ENCODE measurements around the gene NBPF6. TPM values are rescaled to one million over a fixed set of nuclear protein-coding genes. Genes with fewer than 3 reads are reported as not detected.
"Not testable (repeated sequence)": the region's sequence is repeated elsewhere in the genome, so short reads cannot be mapped to it uniquely, and the experiment has no call there.

NBPF6 gene, protein sequence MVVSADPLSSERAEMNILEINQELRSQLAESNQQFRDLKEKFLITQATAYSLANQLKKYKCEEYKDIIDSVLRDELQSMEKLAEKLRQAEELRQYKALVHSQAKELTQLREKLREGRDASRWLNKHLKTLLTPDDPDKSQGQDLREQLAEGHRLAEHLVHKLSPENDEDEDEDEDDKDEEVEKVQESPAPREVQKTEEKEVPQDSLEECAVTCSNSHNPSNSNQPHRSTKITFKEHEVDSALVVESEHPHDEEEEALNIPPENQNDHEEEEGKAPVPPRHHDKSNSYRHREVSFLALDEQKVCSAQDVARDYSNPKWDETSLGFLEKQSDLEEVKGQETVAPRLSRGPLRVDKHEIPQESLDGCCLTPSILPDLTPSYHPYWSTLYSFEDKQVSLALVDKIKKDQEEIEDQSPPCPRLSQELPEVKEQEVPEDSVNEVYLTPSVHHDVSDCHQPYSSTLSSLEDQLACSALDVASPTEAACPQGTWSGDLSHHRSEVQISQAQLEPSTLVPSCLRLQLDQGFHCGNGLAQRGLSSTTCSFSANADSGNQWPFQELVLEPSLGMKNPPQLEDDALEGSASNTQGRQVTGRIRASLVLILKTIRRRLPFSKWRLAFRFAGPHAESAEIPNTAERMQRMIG
- total RNA-seq (2014; rRNA removed; shearing (Covaris generic)), result not detected in 2 replicates
- not detected in 2 replicates for polyA plus RNA-seq (2016; fragmentation: Nextera tagmentation; extraction: Ambion mirVana)
- long read RNA-seq, result 0 reads

DNA sequence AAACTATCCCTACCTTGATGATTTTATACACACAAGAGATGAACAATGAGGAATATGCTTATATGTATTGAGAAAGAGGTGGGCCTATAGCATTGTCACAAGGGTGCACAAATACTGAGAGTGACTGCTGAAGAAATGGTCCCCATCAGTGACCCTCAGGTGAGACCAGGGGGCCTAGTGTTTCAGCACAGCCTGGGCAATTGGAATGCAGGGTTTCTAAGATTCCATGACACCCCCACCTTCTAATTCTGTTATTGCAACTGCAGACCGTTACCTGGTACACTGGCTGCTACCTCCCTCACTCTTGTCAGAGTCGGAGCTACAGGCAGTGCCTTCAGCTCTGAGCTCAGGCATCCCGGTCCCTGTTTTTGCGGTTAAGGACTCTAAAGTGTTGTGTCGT, at the start of gene NBPF6:
Gene NBPF6, plus strand, starts transcription at position 301 of the 400 bp plus-strand sequence. CDS start 259 bp downstream, outside the sequence.
- H3F3A ChIP-seq (replicated peaks; ENCODE audit: low read depth); H3K36me3 Mint-ChIP-seq (ENCODE audit: low read depth); DNase-seq (ENCODE audit: low spot score); H3K4me2 ChIP-seq; H3K4me1 ChIP-seq (ENCODE audit: insufficient read depth); H3K9me2 ChIP-seq (ENCODE audit: insufficient read depth); H3K27ac Mint-ChIP-seq; H3K79me2 ChIP-seq (replicated peaks; ENCODE audit: insufficient read depth); H3K27ac ChIP-seq (ENCODE audit: low read depth); H4K20me1 ChIP-seq (replicated peaks; ENCODE audit: insufficient read depth); H3K4me3 Mint-ChIP-seq; ATAC-seq; H3K9me3 Mint-ChIP-seq; H2AFZ ChIP-seq; H3K4me3 ChIP-seq; H3K36me3 ChIP-seq (ENCODE audit: insufficient read depth); H3K27me3 Mint-ChIP-seq (ENCODE audit: insufficient read depth, low read depth, poor library complexity); H3K27me3 ChIP-seq (ENCODE audit: insufficient read depth); H3K4me1 Mint-ChIP-seq: not testable (repeated sequence)

DNA sequence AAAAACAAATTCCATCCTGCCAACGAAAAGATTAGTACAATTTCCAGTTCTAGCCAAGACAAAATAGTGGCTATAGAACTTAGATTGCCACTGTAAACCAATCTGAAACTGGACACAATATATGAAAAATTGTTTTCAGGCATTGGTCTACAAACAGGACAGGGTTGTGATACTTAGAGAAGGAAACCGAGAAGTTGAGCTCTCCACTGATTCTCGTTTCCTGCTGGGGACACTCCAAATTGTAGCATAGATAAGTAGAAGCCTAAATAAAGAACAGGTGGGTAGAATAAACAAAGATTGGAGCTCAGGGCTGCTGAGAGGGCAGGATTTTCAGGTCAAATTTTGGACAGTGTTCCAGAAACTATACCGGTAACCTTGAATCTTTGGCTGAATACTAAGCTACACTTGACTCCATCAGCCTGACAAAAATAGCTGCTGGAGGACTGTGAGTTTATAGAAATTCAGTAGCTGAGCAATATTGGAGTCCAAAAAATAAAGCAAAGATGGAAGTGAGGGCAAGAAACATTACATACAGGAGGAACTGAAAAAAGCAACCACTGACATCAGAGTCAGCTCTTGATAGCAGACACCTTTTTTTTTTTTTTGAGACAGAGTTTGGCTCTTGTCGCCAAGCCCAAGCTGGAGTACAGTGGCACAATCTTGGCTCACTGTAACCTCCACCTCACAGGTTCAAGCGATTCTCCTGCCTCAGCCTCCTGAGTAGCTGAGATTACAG, 38.9 kb upstream of the NBPF6 start:
- H3K27ac Mint-ChIP-seq; H3K4me1 Mint-ChIP-seq; H3F3A ChIP-seq (replicated peaks; ENCODE audit: low read depth); DNase-seq (ENCODE audit: low spot score); H3K27ac ChIP-seq (ENCODE audit: low read depth); H3K79me2 ChIP-seq (replicated peaks; ENCODE audit: insufficient read depth); ATAC-seq; H2AFZ ChIP-seq; H3K4me1 ChIP-seq (ENCODE audit: insufficient read depth); H3K27me3 ChIP-seq (ENCODE audit: insufficient read depth); H3K9me3 Mint-ChIP-seq; H3K4me3 Mint-ChIP-seq; H3K4me2 ChIP-seq; H3K36me3 ChIP-seq (ENCODE audit: insufficient read depth); H3K27me3 Mint-ChIP-seq (ENCODE audit: insufficient read depth, low read depth, poor library complexity); H3K9me2 ChIP-seq (ENCODE audit: insufficient read depth); H3K36me3 Mint-ChIP-seq (ENCODE audit: low read depth); H3K4me3 ChIP-seq; H4K20me1 ChIP-seq (replicated peaks; ENCODE audit: insufficient read depth): not testable (repeated sequence)

DNA sequence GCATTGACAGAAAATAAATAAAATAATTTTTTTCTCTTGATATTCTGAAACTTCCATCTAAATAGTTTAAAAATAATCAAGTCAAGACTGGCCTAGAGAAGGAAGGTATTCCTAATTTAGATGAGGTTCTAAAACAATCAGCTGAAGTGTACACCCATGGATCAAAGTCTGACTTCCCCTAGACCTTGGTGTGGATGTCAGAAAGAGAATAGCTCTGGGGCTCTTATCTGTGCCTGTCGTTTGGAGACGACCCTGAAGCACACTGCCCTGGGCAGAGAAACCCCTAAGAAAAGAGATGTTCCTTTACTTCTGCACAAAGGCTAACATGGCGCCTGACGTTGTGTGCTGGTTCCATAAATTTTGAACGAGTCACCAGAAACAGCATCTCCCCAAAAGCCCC, 30.0 kb upstream of the NBPF6 start:
- H3K36me3 ChIP-seq (ENCODE audit: insufficient read depth); H3K4me1 Mint-ChIP-seq; H3K9me3 Mint-ChIP-seq; H3K4me3 Mint-ChIP-seq; DNase-seq (ENCODE audit: low spot score); H3K9me2 ChIP-seq (ENCODE audit: insufficient read depth); H2AFZ ChIP-seq; H3K79me2 ChIP-seq (replicated peaks; ENCODE audit: insufficient read depth); H3F3A ChIP-seq (replicated peaks; ENCODE audit: low read depth); H3K4me1 ChIP-seq (ENCODE audit: insufficient read depth); H4K20me1 ChIP-seq (replicated peaks; ENCODE audit: insufficient read depth); H3K27ac ChIP-seq (ENCODE audit: low read depth); H3K27ac Mint-ChIP-seq; H3K27me3 ChIP-seq (ENCODE audit: insufficient read depth); H3K4me2 ChIP-seq; H3K4me3 ChIP-seq; H3K27me3 Mint-ChIP-seq (ENCODE audit: insufficient read depth, low read depth, poor library complexity); H3K36me3 Mint-ChIP-seq (ENCODE audit: low read depth); ATAC-seq: not testable (repeated sequence)

DNA sequence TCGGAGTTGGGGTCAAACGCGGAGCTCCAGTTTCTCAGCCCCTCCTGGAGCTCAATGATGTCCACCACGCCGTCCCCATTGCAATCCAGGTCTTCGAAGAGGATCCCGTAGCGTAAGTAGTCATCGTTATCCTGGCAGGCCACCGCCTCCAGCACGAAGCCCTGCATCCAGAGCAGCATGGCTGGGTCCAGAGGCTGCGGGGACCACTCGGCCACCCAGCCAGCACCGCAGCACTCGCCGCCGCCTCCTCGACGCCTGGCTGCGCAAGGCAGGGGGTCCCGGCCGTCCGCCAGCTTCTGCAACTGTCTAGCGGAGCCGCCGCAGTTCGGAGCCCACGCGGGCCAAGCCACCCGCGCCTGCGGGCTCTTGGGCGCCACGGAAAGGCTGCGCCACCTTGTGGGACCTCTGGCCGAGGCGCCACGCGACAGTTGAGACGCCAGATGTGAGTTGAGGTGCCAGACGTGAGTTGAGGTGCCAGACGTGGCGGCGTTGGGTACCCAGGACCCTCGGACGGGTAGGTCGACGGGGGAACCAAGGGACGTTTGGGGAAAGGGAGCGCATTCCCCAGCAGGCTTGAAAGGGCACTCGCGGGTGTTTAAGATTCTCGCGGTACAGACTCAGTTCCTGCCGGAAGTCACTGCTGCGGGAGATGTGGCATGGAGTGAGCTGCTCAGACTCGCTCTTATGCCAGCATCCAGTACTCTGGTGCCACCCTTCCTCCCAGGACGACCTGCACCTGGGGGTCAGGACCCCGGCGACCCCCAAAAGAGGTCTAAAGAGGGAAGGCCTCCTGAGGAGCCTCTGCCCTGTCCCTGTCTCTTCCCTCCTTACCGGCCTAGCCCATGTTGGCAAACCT, 28.9 kb upstream of the NBPF6 start:
- not testable (repeated sequence) for H3K79me2 ChIP-seq (replicated peaks; ENCODE audit: insufficient read depth); H3K27ac ChIP-seq (ENCODE audit: low read depth); H3K9me2 ChIP-seq (ENCODE audit: insufficient read depth); H2AFZ ChIP-seq; H3K27me3 Mint-ChIP-seq (ENCODE audit: insufficient read depth, low read depth, poor library complexity); H3K9me3 Mint-ChIP-seq; H3F3A ChIP-seq (replicated peaks; ENCODE audit: low read depth); H3K36me3 ChIP-seq (ENCODE audit: insufficient read depth); H3K4me1 ChIP-seq (ENCODE audit: insufficient read depth); H3K27me3 ChIP-seq (ENCODE audit: insufficient read depth); H4K20me1 ChIP-seq (replicated peaks; ENCODE audit: insufficient read depth); H3K27ac Mint-ChIP-seq; H3K4me3 ChIP-seq; DNase-seq (ENCODE audit: low spot score); H3K36me3 Mint-ChIP-seq (ENCODE audit: low read depth); H3K4me2 ChIP-seq; H3K4me1 Mint-ChIP-seq; H3K4me3 Mint-ChIP-seq
- ATAC-seq, result peak; percentile 88

DNA sequence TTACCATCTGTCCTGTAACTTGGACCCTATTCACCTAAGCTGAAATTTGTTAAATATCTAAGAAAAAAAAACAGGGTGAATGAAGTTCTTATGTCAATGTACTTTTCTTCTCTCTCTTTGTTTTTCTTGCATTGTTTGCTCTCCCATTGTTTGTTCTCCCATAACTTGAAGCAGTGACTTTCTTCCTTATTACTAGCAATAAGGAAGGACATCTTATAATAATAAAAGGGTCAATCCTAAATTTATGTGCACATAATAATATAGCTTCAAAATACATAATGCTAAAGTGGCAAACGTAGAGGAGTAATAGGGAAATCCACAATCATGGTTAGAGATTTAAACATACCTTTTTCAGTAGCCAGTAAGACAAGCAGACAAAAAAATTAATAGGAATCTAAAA, 23.3 kb upstream of the NBPF6 start:
- not testable (repeated sequence) for H4K20me1 ChIP-seq (replicated peaks; ENCODE audit: insufficient read depth); H3K4me2 ChIP-seq; H2AFZ ChIP-seq; H3K4me1 Mint-ChIP-seq; DNase-seq (ENCODE audit: low spot score); H3K79me2 ChIP-seq (replicated peaks; ENCODE audit: insufficient read depth); H3K4me3 ChIP-seq; H3F3A ChIP-seq (replicated peaks; ENCODE audit: low read depth); H3K9me3 Mint-ChIP-seq; H3K4me1 ChIP-seq (ENCODE audit: insufficient read depth); H3K36me3 Mint-ChIP-seq (ENCODE audit: low read depth); H3K27me3 Mint-ChIP-seq (ENCODE audit: insufficient read depth, low read depth, poor library complexity); H3K27ac ChIP-seq (ENCODE audit: low read depth); H3K4me3 Mint-ChIP-seq; H3K27ac Mint-ChIP-seq; H3K36me3 ChIP-seq (ENCODE audit: insufficient read depth); H3K27me3 ChIP-seq (ENCODE audit: insufficient read depth); H3K9me2 ChIP-seq (ENCODE audit: insufficient read depth); ATAC-seq

DNA sequence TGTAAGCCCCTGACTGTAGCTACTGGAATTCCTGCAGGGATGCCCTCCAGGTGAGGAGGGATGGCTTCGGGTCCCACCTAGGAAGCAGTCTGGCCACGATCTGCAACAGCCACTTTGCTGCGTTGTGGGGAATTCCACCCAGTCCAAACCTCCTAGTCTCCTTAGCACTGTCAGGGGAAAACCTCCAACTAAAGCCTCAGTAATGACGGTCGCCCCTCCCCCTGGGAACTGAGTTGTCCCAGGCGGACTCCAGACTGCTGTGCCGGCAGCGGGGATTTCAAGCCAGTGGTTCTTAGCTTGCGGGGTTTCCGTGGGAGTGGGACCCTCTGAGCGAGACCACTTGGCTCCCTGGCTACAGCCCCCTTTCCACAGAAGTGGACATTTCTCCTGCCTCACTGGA, 18.1 kb upstream of the NBPF6 start:
- not testable (repeated sequence) for H3K79me2 ChIP-seq (replicated peaks; ENCODE audit: insufficient read depth); H3K9me3 Mint-ChIP-seq; H3K36me3 ChIP-seq (ENCODE audit: insufficient read depth); H3K4me1 ChIP-seq (ENCODE audit: insufficient read depth); H3K36me3 Mint-ChIP-seq (ENCODE audit: low read depth); H3K27me3 Mint-ChIP-seq (ENCODE audit: insufficient read depth, low read depth, poor library complexity); H3K4me2 ChIP-seq; H3K4me3 Mint-ChIP-seq; H3K27me3 ChIP-seq (ENCODE audit: insufficient read depth); H4K20me1 ChIP-seq (replicated peaks; ENCODE audit: insufficient read depth); H3K27ac ChIP-seq (ENCODE audit: low read depth); H3F3A ChIP-seq (replicated peaks; ENCODE audit: low read depth); H3K4me3 ChIP-seq; H3K27ac Mint-ChIP-seq; H3K9me2 ChIP-seq (ENCODE audit: insufficient read depth); H2AFZ ChIP-seq; DNase-seq (ENCODE audit: low spot score); H3K4me1 Mint-ChIP-seq
- peak; percentile 59 for ATAC-seq

All from GM23338 (cell line).